SK-N-SH treated with all-trans-retinoic acid at 6 μM for 48 hours (cell line): ENCODE measurements around the gene LHCGR.

Source experiments
- ARNTL ChIP-seq: fragments of 450-650 bp; formaldehyde crosslinking; IDR thresholded peaks from 2 replicates; pipeline ENCODE4 v1.5.0; 2020; ENCODE audit warnings: low read depth, mild to moderate bottlenecking, moderate library complexity, borderline replicate concordance
- ESRRG ChIP-seq: fragments of 250-450 bp; sonication (Bioruptor Pico); IDR thresholded peaks from 2 replicates; pipeline ENCODE4 v1.6.1; 2021; ENCODE audit warnings: mild to moderate bottlenecking
- GLIS3 ChIP-seq: fragments of 250-450 bp; sonication (Bioruptor Pico); IDR thresholded peaks from 2 replicates; pipeline ENCODE4 v1.5.0; 2020; ENCODE audit warnings: mild to moderate bottlenecking, moderate library complexity
- PPARA ChIP-seq: fragments of 250-450 bp; sonication (Bioruptor Pico); IDR thresholded peaks from 2 replicates; pipeline ENCODE4 v1.5.0; 2020; ENCODE audit warnings: mild to moderate bottlenecking, borderline replicate concordance
- TF ChIP-seq, protein P1 (sequence below): fragments of 250-450 bp; sonication (Bioruptor Pico); IDR thresholded peaks from 2 replicates; pipeline ENCODE4 v1.5.1; 2021; ENCODE audit warnings: mild to moderate bottlenecking, moderate library complexity
- TF ChIP-seq, protein P2 (sequence below): fragments of 250-450 bp; sonication (Bioruptor Pico); IDR thresholded peaks from 2 replicates; pipeline ENCODE4 v1.8.0; 2021; ENCODE audit warnings: low read depth, mild to moderate bottlenecking, moderate library complexity, borderline replicate concordance
- TF ChIP-seq, protein P3 (sequence below): fragments of 250-450 bp; sonication (Bioruptor Pico); IDR thresholded peaks from 2 replicates; pipeline ENCODE4 v1.8.0; 2020; ENCODE audit warnings: mild to moderate bottlenecking, moderate library complexity, borderline replicate concordance

DNA sequence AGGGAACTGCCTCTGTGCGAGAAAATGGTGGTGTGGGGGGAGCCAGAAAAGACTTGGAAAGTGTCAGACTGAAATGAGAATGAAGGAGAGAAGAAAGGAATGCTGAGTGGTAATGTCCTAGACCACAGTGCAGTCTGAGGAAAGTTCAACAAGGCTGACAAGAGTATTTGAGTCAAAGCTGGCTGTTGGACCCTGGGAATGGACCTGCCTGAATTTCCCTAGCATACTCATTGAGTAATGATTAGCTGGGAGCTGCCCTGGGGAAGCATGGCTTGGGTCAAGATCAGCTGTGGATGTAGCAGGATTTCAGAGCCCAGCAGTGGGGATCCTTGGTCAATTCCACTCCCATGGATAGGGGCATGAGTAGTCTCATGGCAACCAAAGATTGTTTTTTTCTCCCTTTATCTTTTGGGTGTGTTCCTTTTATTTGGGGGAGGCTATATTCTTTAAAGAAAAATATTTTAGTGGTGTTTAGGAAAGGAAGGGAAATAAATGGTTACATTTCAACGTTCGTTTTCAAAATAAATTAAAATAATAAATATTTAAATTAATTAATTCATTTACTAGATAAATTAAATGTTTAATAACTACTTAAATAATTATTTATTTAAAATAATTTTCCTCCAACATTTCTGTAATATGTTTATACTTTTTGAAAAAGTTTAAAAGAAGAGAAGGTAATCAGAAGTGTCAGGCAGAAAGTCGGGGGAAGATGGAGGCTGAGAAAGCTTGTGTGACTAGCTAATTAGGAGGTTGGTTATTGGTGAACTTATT, 15.9 kb upstream of the LHCGR start:
- TF ChIP-seq, protein P1, sequence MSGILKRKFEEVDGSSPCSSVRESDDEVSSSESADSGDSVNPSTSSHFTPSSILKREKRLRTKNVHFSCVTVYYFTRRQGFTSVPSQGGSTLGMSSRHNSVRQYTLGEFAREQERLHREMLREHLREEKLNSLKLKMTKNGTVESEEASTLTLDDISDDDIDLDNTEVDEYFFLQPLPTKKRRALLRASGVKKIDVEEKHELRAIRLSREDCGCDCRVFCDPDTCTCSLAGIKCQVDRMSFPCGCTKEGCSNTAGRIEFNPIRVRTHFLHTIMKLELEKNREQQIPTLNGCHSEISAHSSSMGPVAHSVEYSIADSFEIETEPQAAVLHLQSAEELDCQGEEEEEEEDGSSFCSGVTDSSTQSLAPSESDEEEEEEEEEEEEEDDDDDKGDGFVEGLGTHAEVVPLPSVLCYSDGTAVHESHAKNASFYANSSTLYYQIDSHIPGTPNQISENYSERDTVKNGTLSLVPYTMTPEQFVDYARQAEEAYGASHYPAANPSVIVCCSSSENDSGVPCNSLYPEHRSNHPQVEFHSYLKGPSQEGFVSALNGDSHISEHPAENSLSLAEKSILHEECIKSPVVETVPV (CRISPR knock-in tag), result no peak
- no peak for TF ChIP-seq ARNTL
- TF ChIP-seq ESRRG (CRISPR knock-in tag), result no peak
- TF ChIP-seq GLIS3 (CRISPR knock-in tag), result no peak
- TF ChIP-seq, protein P2, sequence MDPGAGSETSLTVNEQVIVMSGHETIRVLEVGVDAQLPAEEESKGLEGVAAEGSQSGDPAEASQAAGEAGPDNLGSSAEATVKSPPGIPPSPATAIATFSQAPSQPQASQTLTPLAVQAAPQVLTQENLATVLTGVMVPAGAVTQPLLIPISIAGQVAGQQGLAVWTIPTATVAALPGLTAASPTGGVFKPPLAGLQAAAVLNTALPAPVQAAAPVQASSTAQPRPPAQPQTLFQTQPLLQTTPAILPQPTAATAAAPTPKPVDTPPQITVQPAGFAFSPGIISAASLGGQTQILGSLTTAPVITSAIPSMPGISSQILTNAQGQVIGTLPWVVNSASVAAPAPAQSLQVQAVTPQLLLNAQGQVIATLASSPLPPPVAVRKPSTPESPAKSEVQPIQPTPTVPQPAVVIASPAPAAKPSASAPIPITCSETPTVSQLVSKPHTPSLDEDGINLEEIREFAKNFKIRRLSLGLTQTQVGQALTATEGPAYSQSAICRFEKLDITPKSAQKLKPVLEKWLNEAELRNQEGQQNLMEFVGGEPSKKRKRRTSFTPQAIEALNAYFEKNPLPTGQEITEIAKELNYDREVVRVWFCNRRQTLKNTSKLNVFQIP (CRISPR knock-in tag), result no peak
- TF ChIP-seq, protein P3, sequence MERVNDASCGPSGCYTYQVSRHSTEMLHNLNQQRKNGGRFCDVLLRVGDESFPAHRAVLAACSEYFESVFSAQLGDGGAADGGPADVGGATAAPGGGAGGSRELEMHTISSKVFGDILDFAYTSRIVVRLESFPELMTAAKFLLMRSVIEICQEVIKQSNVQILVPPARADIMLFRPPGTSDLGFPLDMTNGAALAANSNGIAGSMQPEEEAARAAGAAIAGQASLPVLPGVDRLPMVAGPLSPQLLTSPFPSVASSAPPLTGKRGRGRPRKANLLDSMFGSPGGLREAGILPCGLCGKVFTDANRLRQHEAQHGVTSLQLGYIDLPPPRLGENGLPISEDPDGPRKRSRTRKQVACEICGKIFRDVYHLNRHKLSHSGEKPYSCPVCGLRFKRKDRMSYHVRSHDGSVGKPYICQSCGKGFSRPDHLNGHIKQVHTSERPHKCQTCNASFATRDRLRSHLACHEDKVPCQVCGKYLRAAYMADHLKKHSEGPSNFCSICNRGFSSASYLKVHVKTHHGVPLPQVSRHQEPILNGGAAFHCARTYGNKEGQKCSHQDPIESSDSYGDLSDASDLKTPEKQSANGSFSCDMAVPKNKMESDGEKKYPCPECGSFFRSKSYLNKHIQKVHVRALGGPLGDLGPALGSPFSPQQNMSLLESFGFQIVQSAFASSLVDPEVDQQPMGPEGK (CRISPR knock-in tag), result no peak
- TF ChIP-seq PPARA (CRISPR knock-in tag), result no peak
